Inferior parietal cortex (tissue), 1 donor: Measurements from ENCODE around the gene ROPN1L.
"Not testable (repeated sequence)": the region's sequence is repeated elsewhere in the genome, so short reads cannot be mapped to it uniquely, and the experiment has no call there.

Experiments
- DNase-seq: peaks from one replicate; pipeline ENCODE4 v3.0.0-alpha.2; 2016; ENCODE audit errors: extremely low spot score

The ROPN1L gene

GRCh38 chr5:10441083-10441991 is at the start of gene ROPN1L:
Gene ROPN1L, plus strand, starts transcription at chr5:10441879. Its CDS starts 289 bp downstream, at chr5:10442168.
- peak; percentile 91 for DNase-seq

- not testable (repeated sequence) for DNase-seq
Measured at GRCh38 chr5:10392567-10393328, 48.9 kb upstream of the ROPN1L start.

- DNase-seq, result no peak
Measured at GRCh38 chr5:10393491-10393890, 48.2 kb upstream of the ROPN1L start.

GRCh38 chr5:10396552-10396951 is 45.1 kb upstream of the ROPN1L start:
- no peak for DNase-seq

- no peak for DNase-seq
Measured at GRCh38 chr5:10399839-10400238, 41.8 kb upstream of the ROPN1L start.

- peak; percentile 55 for DNase-seq
Measured at GRCh38 chr5:10400411-10400810, 41.3 kb upstream of the ROPN1L start.

GRCh38 chr5:10400831-10401230 is 40.8 kb upstream of the ROPN1L start:
- DNase-seq, result no peak

GRCh38 chr5:10401498-10401897 is 40.2 kb upstream of the ROPN1L start:
- no peak for DNase-seq

GRCh38 chr5:10403829-10404228 is 37.9 kb upstream of the ROPN1L start:
- DNase-seq, result no peak

- DNase-seq, result no peak
Measured at GRCh38 chr5:10406651-10407050, 35.0 kb upstream of the ROPN1L start.

- no peak for DNase-seq
Measured at GRCh38 chr5:10409504-10409903, 32.2 kb upstream of the ROPN1L start.

- DNase-seq, result no peak
Measured at GRCh38 chr5:10410662-10411061, 31.0 kb upstream of the ROPN1L start.

- DNase-seq, result no peak
Measured at GRCh38 chr5:10411336-10411735, 30.3 kb upstream of the ROPN1L start.

GRCh38 chr5:10416868-10417267 is 24.8 kb upstream of the ROPN1L start:
- DNase-seq, result no peak

GRCh38 chr5:10418654-10419345 is 22.9 kb upstream of the ROPN1L start:
- no peak for DNase-seq

GRCh38 chr5:10420468-10420867 is 21.2 kb upstream of the ROPN1L start:
- DNase-seq, result no peak

GRCh38 chr5:10420932-10421331 is 20.7 kb upstream of the ROPN1L start:
- no peak for DNase-seq

GRCh38 chr5:10421896-10422691 is 19.6 kb upstream of the ROPN1L start:
- no peak for DNase-seq

- DNase-seq, result no peak
Measured at GRCh38 chr5:10423022-10423421, 18.7 kb upstream of the ROPN1L start.

- peak; percentile 78 for DNase-seq
Measured at GRCh38 chr5:10424124-10424731, 17.5 kb upstream of the ROPN1L start.

GRCh38 chr5:10427201-10427600 is 14.5 kb upstream of the ROPN1L start:
- no peak for DNase-seq
